HTR-8/SVneo (cell line): ENCODE measurements around the gene ZCCHC18.
"Not testable (repeated sequence)": the region's sequence is repeated elsewhere in the genome, so short reads cannot be mapped to it uniquely, and the experiment has no call there.

ENCODE experiments used
- DNase-seq: peaks from one replicate; pipeline ENCODE4 v3.0.0; 2011; ENCODE audit warnings: low spot score, mixed read lengths; ENCODE audit not compliant: insufficient read length
- FAIRE-seq: peaks from 2 replicates; lab custom pipeline; 2011; peaks lifted over from hg19 to GRCh38; lab: Jason Lieb, UNC

Gene ZCCHC18

DNA sequence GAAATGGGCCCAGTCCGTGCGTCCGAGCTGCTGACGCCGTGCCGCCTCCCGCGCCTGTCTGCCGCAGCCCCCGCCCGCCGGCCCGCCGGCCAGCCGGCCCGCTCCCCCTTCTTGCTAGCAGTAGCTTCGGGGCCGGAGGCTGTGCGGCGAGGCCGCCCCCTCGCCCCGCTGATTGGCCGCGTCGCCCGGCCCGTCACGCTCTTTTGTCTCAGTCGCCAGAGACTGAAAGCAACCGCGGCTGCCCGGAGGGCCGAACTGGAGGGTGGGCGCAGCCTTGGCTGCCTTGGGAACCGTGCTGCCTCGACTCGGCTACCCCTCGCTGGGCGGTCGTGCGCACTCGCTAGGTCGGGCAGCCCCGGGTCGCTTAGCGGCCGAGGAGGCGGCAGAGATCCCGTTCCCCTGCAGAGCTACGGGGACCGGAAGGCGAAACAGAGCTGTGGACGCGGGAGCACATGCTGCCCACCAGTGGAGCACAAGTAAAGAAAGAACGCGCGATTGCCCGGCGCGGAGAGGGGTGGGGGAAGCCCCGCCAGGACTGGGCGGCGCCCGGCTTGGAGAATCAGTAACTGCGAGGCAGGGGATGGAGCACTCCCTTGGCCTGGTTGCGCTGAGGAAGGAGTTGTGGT lies at the start of gene ZCCHC18:
TSS of gene ZCCHC18 (plus strand) at position 198 of the 626 bp plus-strand sequence. CDS start 1,589 bp downstream, outside the sequence.
- DNase-seq: peak; percentile 18
- FAIRE-seq: no peak

DNA sequence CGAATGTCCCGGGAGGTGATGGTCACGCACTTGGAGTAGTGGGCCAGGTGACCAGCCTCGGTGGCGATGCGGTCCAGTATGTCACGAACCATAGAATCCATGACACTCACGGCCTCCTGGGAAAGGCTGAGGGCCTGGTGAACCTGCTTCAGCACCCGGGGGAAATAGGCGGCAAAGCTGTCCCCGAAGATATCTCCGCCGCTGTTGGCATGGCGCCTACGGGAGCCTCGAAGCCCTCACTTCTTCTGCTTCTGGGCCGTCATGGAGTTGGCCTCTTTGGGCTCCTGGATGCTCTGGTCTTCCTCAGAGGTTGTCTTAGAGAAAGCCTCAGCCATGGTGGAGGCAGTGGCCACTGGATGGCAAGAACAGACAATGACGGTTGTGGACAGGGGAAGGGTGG lies 49.7 kb upstream of the ZCCHC18 start:
- not testable (repeated sequence) for FAIRE-seq, DNase-seq

DNA sequence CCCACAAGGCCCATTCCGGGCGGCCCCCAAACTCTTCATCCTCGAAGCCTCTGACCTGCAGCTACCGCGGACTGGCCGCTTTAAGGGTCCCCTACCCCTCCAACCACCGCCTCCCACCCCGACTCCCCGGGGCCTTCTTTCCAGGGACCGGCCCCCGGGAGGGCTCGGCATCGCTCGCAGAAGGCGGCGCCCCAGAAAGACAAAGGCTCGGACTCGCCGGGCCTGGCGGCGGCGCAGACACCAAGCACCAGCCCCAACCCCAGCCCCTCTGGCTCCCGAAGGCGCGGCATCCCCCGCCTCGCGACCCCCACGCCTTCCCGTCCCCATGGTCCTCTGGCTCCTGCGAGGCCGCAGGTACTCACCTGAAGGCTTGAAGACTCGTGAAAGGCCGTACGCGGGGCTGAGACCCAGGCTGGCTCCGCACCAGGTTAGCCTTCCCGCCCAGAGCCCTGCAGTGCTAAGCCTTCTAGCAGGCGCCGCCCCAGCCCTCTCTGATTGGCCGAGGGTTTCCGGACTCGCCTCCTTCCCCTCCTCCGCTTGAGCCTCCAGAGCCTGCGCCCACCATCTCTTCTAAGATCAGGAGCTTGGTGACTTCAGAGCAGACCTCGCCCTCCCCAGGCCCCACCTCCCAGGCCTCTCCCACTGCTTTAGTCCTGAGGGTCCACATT lies 36.4 kb upstream of the ZCCHC18 start, which contains the start of gene TMSB15C:
TSS of gene TMSB15C (minus strand) at position 459 of the 668 bp plus-strand sequence.
- FAIRE-seq, DNase-seq: not testable (repeated sequence)

DNA sequence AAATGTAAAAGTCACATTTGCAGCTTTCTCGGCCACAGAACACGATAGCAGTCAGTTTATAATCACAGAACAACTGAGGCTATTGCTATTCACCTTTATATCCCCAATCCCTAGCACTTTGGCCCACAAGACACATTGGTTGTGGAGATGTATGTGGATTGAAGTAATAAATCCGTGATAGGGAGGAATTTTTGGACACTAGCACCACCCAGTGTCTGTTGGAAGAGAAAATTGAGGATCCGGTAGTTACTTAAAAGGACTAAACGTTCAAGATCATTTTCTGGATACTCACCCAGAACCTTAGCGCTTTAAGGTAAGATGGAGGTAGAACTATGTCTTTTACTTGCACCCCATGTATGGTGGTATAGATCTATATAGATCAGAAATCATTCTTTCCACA lies 34.5 kb upstream of the ZCCHC18 start:
- DNase-seq, FAIRE-seq: not testable (repeated sequence)

DNA sequence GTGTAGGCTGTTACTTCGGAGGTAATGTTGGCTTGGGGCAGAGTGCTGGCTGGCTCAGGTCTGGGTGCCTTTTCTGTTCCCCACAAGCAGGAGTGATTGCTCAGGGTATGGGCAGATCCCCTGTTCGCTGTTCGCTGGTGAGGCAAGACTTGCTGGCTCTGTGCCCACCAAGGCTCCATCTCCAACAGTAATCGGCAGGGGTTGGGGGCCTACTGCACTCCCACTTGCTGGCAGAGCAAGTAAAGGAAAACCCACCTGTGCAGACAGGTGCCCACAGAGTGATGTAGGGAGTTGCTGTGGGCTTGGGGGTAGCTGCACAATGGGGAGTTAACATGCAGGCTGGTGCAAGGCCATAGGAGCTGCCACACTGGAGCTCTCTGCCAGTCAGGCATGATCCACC lies 28.3 kb upstream of the ZCCHC18 start:
- no peak for DNase-seq
- FAIRE-seq: no peak

DNA sequence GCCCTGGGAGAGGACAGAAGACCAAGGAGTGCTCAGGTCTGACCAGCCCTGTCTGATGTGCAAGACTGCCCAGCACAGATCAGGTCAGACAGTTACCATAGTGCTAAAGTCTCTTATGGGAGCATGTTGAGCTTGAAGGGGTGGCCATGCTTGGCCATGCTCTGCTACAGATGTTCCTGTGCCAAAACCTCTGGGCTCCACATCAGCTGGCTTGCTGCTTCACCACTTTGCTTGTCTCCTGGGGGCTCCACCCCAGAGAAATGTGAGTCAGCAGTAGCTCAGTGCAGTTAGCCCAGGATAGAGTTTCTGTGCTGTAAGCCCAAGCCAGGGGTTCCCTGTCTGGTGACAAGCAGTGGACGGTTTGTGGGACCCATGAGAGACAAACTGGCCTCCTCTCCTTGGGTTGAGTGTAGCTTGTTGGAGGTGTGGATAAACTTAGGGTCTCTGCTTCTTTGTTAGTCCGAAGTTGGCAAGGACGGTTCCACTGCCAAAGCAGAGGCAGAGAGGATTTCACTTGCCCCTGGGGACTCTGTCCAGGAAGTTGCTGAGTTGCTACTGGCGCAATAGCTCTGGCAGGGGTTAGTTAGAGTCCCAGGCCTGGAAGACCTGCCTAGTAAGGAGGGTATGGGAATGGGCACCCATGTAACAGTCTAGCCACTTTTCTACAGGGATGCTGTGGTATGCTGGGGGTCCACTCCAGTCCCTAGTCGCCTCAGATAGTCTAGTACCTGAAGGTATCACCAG lies 27.6 kb upstream of the ZCCHC18 start:
- FAIRE-seq (no peak), DNase-seq (no peak)

DNA sequence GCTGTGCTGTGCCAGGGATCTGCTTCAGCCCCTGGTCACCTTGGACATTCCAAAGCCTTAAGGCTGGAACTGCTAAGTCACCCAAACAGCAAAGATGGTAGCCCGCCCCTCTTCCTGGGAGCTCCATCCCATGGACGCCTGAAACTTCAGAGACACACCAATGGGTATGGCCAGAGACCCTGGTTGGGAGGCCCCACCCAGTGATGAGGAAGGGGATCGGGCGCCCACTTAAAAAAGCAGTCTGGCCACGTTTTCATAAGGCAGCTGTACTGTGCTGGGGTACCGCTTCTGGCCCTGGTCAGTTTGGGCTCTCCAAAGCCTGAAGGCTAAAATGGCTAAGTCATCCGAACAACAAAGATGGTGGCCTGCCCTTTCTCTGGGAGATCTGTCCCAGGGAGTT lies 26.8 kb upstream of the ZCCHC18 start:
- DNase-seq (no peak), FAIRE-seq (no peak)

GRCh38 chrX:104085919-104086318 lies 26.4 kb upstream of the ZCCHC18 start:
- DNase-seq (no peak), FAIRE-seq (no peak)

- no peak for FAIRE-seq
- DNase-seq: no peak
These were observed 14.0 kb upstream of the ZCCHC18 start for GRCh38 chrX:104098151-104098808.

DNA sequence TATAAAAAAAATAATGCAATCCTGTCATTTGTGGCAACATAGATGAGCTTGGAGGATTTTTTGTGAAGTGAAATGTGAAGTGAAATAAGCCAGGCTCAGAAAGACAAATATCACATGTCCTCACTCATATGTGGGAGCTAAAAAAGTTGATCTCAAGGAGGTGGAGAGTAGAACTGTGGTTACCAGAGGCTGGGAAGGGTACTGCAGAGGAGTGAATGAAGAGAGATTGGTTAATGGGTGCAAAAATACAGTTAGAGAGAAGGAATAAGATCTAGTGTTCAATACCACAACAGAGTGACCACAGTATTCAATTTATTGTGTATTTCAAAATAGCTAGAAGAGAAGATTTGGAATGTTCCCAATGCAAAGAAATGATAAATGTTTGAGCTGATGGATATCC lies 13.4 kb upstream of the ZCCHC18 start:
- no peak for FAIRE-seq

GRCh38 chrX:104104676-104105075 lies 7.6 kb upstream of the ZCCHC18 start:
- DNase-seq: no peak
- no peak for FAIRE-seq

More for the DNA sequence above, 13.4 kb upstream of the ZCCHC18 start:
- no peak for DNase-seq

GRCh38 chrX:104105330-104106262 lies 6.7 kb upstream of the ZCCHC18 start:
- no peak for FAIRE-seq
- DNase-seq: no peak

- FAIRE-seq: no peak
- DNase-seq: no peak
These were observed 3.4 kb upstream of the ZCCHC18 start for GRCh38 chrX:104108955-104109354.

DNA sequence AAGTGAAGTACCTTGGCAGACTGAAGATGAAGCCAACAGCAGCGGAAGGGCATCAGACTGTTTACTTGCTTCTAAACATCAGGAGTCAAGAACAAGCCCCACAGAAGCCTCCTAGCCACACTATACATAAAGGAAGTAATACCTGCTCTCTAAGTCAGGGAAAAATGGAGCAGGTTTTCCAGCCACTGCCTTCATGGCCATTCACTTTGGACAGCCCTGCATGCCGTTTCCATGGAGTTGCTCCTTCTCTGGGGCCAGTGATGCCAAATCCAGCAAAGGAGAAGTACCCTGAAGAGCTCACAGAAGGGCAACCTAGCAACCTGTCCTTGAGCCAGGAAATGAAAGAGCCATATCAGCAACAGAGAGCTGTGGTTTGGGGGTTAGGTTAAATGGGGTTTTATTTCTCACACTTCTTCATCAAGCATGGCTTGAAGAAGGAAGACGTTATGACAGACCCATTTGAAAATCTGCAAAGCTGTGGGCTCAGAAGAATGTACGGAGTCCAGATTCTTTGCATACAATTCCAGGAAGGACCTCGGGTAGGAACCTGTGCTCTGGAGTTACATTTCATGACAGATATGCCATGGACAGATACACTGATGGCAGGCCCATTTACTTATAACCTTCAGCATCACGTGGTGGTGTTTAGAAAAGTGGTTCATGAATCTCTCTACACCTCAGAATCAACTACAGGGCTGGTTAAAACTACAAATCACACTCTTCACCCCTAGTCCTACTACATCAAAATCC lies 1.7 kb upstream of the ZCCHC18 start:
- not testable (repeated sequence) for FAIRE-seq, DNase-seq

DNA sequence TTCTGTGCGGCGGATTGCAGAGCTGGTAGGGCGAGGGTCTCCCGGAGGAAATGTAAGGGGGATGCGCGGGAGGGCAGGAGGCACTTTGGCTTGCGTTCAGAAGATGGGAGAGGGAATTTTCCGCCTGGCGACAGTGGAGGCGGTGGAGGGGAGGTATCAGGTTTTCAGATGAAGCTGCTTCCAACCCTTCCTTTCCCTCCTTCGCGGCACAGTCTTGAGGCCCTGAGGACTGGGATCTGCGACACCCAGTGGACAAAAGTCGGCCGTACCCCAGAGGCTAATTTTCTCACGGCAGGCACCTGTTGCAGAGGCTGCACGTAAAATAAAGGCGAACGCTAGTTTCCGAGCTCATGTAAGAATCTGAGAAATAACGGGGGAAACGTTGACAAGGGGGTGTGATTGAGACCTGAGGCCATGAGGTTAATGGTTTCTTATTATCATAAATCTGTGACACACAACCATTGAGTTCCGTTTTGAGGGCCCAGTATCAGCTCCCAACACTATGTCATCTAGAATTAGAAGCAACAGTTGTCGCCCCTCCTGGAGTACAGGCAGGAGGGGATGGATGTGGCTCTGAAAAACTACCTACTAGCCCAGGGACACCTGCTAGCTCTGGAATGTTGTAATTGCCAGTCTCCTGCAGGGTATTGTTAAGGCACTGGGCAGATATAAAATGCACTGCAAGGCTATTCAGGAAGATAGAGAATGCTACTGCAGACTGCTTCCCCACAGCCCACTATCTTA lies 1.1 kb downstream of the ZCCHC18 start:
- no peak for FAIRE-seq
- DNase-seq: no peak

DNA sequence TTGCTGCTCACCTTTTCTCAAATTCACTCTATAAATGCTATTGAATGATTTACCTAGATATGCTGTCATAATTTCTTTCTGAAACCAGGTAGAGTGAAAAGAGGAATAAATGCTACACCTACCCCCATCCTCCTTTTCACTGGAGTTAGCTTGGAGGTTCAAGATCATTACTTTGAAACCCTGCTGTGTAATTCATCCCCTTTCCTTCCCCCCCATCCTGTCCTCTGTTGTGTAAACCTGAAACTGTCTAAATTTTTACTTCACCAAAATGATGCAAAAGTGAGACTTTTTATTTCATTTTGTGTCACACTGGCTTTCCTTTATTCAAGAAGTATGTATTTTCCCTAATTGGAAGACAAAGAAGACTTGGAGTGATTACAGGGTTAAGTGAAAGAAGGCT lies 5.4 kb downstream of the ZCCHC18 start:
- FAIRE-seq (no peak), DNase-seq (no peak)

GRCh38 chrX:104118765-104119164 lies 6.4 kb downstream of the ZCCHC18 start:
- no peak for FAIRE-seq
- no peak for DNase-seq

- FAIRE-seq (no peak), DNase-seq (no peak)
These were observed 10.5 kb downstream of the ZCCHC18 start for GRCh38 chrX:104122829-104123228.
